ENCODE measurements around the gene CEBPG. TPM values are rescaled to one million over a fixed set of nuclear protein-coding genes. Genes with fewer than 3 reads are reported as not detected.

CEBPG gene
- total and polyA plus RNA-seq, 4 donors, result 21.5 to 29.7 (median 24.7) TPM

- Histone ChIP-seq H3K4me3 (no peak overlapping the region), H3K27ac (ENCODE audit: low read depth in 1 of 2, low read length in 1 of 2) (no peak overlapping the region), H3K9ac (ENCODE audit: insufficient read depth in 1 of 2, low read length in 2 of 2) (no peak overlapping the region), H3K27me3 (ENCODE audit: control insufficient read depth in 3 of 3, insufficient read depth in 3 of 3, low read length in 2 of 3) (no peaks in the 10 kb centered on the region), H3K9me3 (ENCODE audit: control insufficient read depth in 4 of 4, insufficient read depth in 3 of 4, low read length in 3 of 4) (no peaks in the 10 kb centered on the region), H3K36me3 (ENCODE audit: control insufficient read depth in 4 of 4, insufficient read depth in 4 of 4, low read length in 4 of 4) (peaks cover 0 to 14% (median 2%) of the 10 kb centered on the region in 4 donors), H3K4me1 (ENCODE audit: control insufficient read depth in 5 of 5, insufficient read depth in 5 of 5, low read length in 5 of 5) (peaks cover 0 to 79% (median 58%) of the 10 kb centered on the region in 5 donors)
- no peak for DNase-seq
- ATAC-seq (ENCODE audit: insufficient read depth, low FRiP score), result no peak
- TF ChIP-seq CTCF (IDR thresholded peaks at IDR 0.05; ENCODE audit: control extremely low read depth, extremely low read depth), result no peak
- 92 to 93% methylated on average over 12 of the region's 12 CpGs for WGBS, 2 donors
Measured at GRCh38 chr19:33391631-33392249, 18.2 kb downstream of the CEBPG start.

DNA sequence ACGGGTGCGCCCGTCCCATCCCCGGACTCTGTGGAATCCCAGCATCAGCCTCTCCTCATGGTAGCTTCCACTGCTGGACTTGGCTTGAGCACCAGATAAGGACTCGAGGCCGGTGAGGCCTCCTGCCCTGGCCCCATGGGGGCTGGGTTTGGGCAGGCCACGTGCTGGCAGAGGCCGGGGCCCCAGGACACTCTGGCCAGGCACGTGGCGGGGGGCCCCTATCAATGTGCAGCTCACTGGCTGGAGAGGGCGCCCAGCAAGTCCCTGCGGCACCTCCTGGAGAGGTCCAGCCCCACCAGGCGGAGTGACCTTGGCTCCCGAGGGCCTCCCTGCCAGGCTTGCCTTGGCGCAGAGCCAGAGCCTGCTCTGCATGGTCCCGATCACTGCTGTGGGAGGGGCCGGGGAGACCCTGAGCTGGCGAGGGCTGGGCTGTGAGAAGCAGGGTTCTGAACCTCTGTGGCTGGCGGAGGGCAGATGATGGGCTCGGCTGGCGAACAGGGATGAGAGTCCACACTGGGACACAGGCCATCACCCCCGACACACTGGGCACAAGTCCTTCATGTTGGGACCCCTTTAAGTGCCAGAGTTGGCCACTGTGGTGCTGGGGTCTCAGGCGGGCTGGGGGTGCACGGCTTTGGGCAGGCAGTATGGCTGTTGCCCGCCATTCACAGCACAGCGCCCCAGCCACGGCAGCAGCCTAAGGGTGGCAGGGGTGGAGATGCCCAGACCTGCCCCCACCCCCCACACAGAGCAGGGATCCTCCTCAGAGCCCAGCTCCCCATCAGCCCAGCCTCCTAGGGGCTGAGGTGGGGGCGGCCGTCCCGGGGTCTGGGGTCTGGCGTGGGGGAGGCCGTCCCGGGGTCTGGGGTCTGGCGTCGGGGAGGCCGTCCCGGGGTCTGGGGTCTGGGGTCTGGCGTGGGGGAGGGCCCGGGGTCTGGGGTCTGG is 19.1 kb downstream of the CEBPG start:
- H3K27me3 ChIP-seq (ENCODE audit: control insufficient read depth in 3 of 3, insufficient read depth in 3 of 3, low read length in 2 of 3), result no peaks in the 10 kb centered on the region
- no peaks in the 10 kb centered on the region for H3K9me3 ChIP-seq (ENCODE audit: control insufficient read depth in 4 of 4, insufficient read depth in 3 of 4, low read length in 3 of 4)
- H3K4me3 ChIP-seq, result no peak overlapping the region
- no peak overlapping the region for H3K9ac ChIP-seq (ENCODE audit: insufficient read depth in 1 of 2, low read length in 2 of 2)
- ATAC-seq (ENCODE audit: insufficient read depth, low FRiP score), result no peak
- no peak overlapping the region for H3K27ac ChIP-seq (ENCODE audit: low read depth in 1 of 2, low read length in 1 of 2)
- H3K36me3 ChIP-seq (ENCODE audit: control insufficient read depth in 4 of 4, insufficient read depth in 4 of 4, low read length in 4 of 4), result peaks cover 0 to 7% (median under 1%) of the 10 kb centered on the region in 4 donors
- peaks cover 0 to 87% (median 58%) of the 10 kb centered on the region in 5 donors for H3K4me1 ChIP-seq (ENCODE audit: control insufficient read depth in 5 of 5, insufficient read depth in 5 of 5, low read length in 5 of 5)
- TF ChIP-seq CTCF (IDR thresholded peaks at IDR 0.05; ENCODE audit: control extremely low read depth, extremely low read depth), result no peak
- WGBS, 2 donors, result 75 to 86% methylated on average over 38 to 39 of the region's 39 CpGs
- peak in 2 of 3 donors; percentile 50 to 63 for DNase-seq

GRCh38 chr19:33393286-33394005 is 19.9 kb downstream of the CEBPG start:
- Histone ChIP-seq H3K36me3 (ENCODE audit: control insufficient read depth in 4 of 4, insufficient read depth in 4 of 4, low read length in 4 of 4) (peaks cover 0 to 3% (median 0%) of the 10 kb centered on the region in 4 donors), H3K27me3 (ENCODE audit: control insufficient read depth in 3 of 3, insufficient read depth in 3 of 3, low read length in 2 of 3) (no peaks in the 10 kb centered on the region), H3K4me3 (no peak overlapping the region), H3K9ac (ENCODE audit: insufficient read depth in 1 of 2, low read length in 2 of 2) (no peak overlapping the region), H3K27ac (ENCODE audit: low read depth in 1 of 2, low read length in 1 of 2) (no peak overlapping the region), H3K4me1 (ENCODE audit: control insufficient read depth in 5 of 5, insufficient read depth in 5 of 5, low read length in 5 of 5) (peaks cover 0 to 81% (median 52%) of the 10 kb centered on the region in 5 donors), H3K9me3 (ENCODE audit: control insufficient read depth in 4 of 4, insufficient read depth in 3 of 4, low read length in 3 of 4) (no peaks in the 10 kb centered on the region)
- DNase-seq (no peak), ATAC-seq (ENCODE audit: insufficient read depth, low FRiP score) (no peak)
- 87 to 90% methylated on average over 21 of the region's 21 CpGs for WGBS, 2 donors
- TF ChIP-seq CTCF (IDR thresholded peaks at IDR 0.05; ENCODE audit: control extremely low read depth, extremely low read depth), result no peak
